Tibial nerve (tissue), 4 donors: ENCODE measurements around the gene TWSG1. TPM values are rescaled to one million over a fixed set of nuclear protein-coding genes. Genes with fewer than 3 reads are reported as not detected.
"Not testable (repeated sequence)": the region's sequence is repeated elsewhere in the genome, so short reads cannot be mapped to it uniquely, and the experiment has no call there.

Source experiments
- DNase-seq, 2 donors: peaks; one replicate each; pipeline ENCODE4 v3.0.0-alpha.2; 2019; ENCODE audit warnings: low spot score in 2 of 2
- H3K27ac ChIP-seq, 4 donors: fragments of 200-600 bp; sonication (generic) in 3 of 4; one replicate each; pipeline ENCODE4 v1.5.1; 2017 to 2019; ENCODE audit warnings: mild to moderate bottlenecking in 1 of 4
- H3K27me3 ChIP-seq, 2 donors: fragments of 200-600 bp; sonication (generic) in 1 of 2; one replicate each; pipeline versions ENCODE4 v1.5.1 to v1.6.0; 2017 to 2019
- H3K36me3 ChIP-seq, 3 donors: fragments of 200-600 bp; sonication (generic); one replicate each; pipeline ENCODE4 v1.5.1; 2018 to 2019
- H3K4me1 ChIP-seq, 4 donors: fragments of 200-600 bp; sonication (generic) in 3 of 4; one replicate each; pipeline ENCODE4 v1.5.1; 2017 to 2019
- H3K4me3 ChIP-seq, 4 donors: fragments of 200-600 bp; sonication (generic) in 3 of 4; one replicate each; pipeline ENCODE4 v1.5.1; 2017 to 2019; ENCODE audit warnings: mild to moderate bottlenecking in 1 of 4, moderate library complexity in 1 of 4
- H3K9me3 ChIP-seq, 4 donors: fragments of 200-600 bp; sonication (generic) in 3 of 4; one replicate each; pipeline ENCODE4 v1.5.1; 2017 to 2019
- CTCF ChIP-seq, 5 experiments: fragments of 200-600 bp in 3 of 5; fragments of 450-650 bp in 2 of 5; sonication (generic) in 3 of 5; IDR thresholded peaks; one replicate each; pipeline ENCODE4 v1.5.1; 2016 to 2019; ENCODE audit warnings: antibody characterized with exemption in 5 of 5, mild to moderate bottlenecking in 3 of 5, moderate library complexity in 2 of 5
- EP300 ChIP-seq, 2 donors: sonication (generic); formaldehyde crosslinking; IDR thresholded peaks; one replicate each; pipeline ENCODE4 v1.6.1; 2017; ENCODE audit warnings: antibody characterized with exemption in 2 of 2, mild to moderate bottlenecking in 1 of 2
- POLR2A ChIP-seq, 2 donors: fragments of 450-650 bp; IDR thresholded peaks; one replicate each; pipeline ENCODE4 v1.6.1; 2017; ENCODE audit warnings: antibody characterized with exemption in 2 of 2, mild to moderate bottlenecking in 2 of 2, moderate library complexity in 2 of 2
- WGBS, 2 donors: methylation state at CpG; one replicate each; pipeline ENCODE4 v1.1.5; 2018; 5-methylcytosine and 5-hydroxymethylcytosine counted together
- total RNA-seq, 4 donors: library from RNA; depleted of rRNA; stranded (reverse); fragments of >200 nt; gene quantifications; one replicate each; pipeline ENCODE4 v1.1.0, GENCODE V29; 2016

TWSG1 gene
- total RNA-seq, 4 donors from 2014 or later = 33.3 to 64.9 (median 56.9) TPM

- Histone ChIP-seq H3K4me1 (peaks cover 0 to 24% (median 10%) of the 10 kb centered on the region in 4 donors), H3K4me3 (no peak overlapping the region), H3K27ac (peak overlapping the region in 2 of 4 donors; percentile 77 to 79), H3K36me3 (no peaks in the 10 kb centered on the region), H3K27me3 (no peaks in the 10 kb centered on the region), H3K9me3 (peaks cover 0 to 10% (median 0%) of the 10 kb centered on the region in 4 donors)
- no peak for DNase-seq
- 79 to 87% methylated on average over 11 of the region's 11 CpGs for WGBS, 2 donors
- TF ChIP-seq POLR2A (IDR thresholded peaks at IDR 0.05) (no peak), CTCF (IDR thresholded peaks at IDR 0.05) (no peak), EP300 (IDR thresholded peaks at IDR 0.05) (no peak)
Measured at GRCh38 chr18:9428301-9428706, 93.7 kb downstream of the TWSG1 start.

- no peak for DNase-seq
- Histone ChIP-seq H3K4me3 (no peak overlapping the region), H3K27me3 (no peaks in the 10 kb centered on the region), H3K9me3 (peaks cover 0 to 5% (median 0%) of the 10 kb centered on the region in 4 donors), H3K4me1 (peaks cover 0 to 32% (median 17%) of the 10 kb centered on the region in 4 donors), H3K27ac (peak overlapping the region in 2 of 4 donors; percentile 77 to 79), H3K36me3 (no peaks in the 10 kb centered on the region)
- WGBS, 2 donors = 72 to 91% methylated on average over 6 of the region's 6 CpGs
- no peak for TF ChIP-seq CTCF (IDR thresholded peaks at IDR 0.05)
- no peak for TF ChIP-seq EP300 (IDR thresholded peaks at IDR 0.05)
- no peak for TF ChIP-seq POLR2A (IDR thresholded peaks at IDR 0.05)
Measured at GRCh38 chr18:9428862-9429661, 94.5 kb downstream of the TWSG1 start.

- H3K4me3 ChIP-seq = no peak overlapping the region
- peaks cover 0 to 37% (median 21%) of the 10 kb centered on the region in 4 donors for H3K4me1 ChIP-seq
- peaks cover 0 to 1% (median 0%) of the 10 kb centered on the region in 4 donors for H3K9me3 ChIP-seq
- no peaks in the 10 kb centered on the region for H3K36me3 ChIP-seq
- WGBS, 2 donors = 25 to 40% methylated on average over 3 of the region's 3 CpGs
- H3K27ac ChIP-seq = peak overlapping the region in 2 of 4 donors; percentile 5 to 77
- no peaks in the 10 kb centered on the region for H3K27me3 ChIP-seq
- TF ChIP-seq CTCF (IDR thresholded peaks at IDR 0.05) (no peak), POLR2A (IDR thresholded peaks at IDR 0.05) (no peak), EP300 (IDR thresholded peaks at IDR 0.05) (no peak)
- DNase-seq = no peak
Measured at GRCh38 chr18:9429662-9429993, 95.1 kb downstream of the TWSG1 start.

- H3K4me1 ChIP-seq = peaks cover 0 to 37% (median 21%) of the 10 kb centered on the region in 4 donors
- not testable (repeated sequence) for DNase-seq, H3K9me3 ChIP-seq, H3K36me3 ChIP-seq, H3K27me3 ChIP-seq, H3K4me3 ChIP-seq, H3K27ac ChIP-seq
- WGBS, 2 donors = 91 to 92% methylated on average over 22 of the region's 22 CpGs
Measured at GRCh38 chr18:9430315-9430714, 95.7 kb downstream of the TWSG1 start.

GRCh38 chr18:9431296-9431695, 96.7 kb downstream of the TWSG1 start:
- WGBS, 2 donors = 88 to 93% methylated on average over 6 of the region's 6 CpGs
- no peak overlapping the region for H3K4me3 ChIP-seq
- DNase-seq = no peak
- no peak overlapping the region for H3K27ac ChIP-seq
- H3K4me1 ChIP-seq = peaks cover 0 to 42% (median 23%) of the 10 kb centered on the region in 4 donors
- TF ChIP-seq EP300 (IDR thresholded peaks at IDR 0.05) (no peak), CTCF (IDR thresholded peaks at IDR 0.05) (no peak)
- no peaks in the 10 kb centered on the region for H3K27me3 ChIP-seq
- H3K36me3 ChIP-seq = no peaks in the 10 kb centered on the region
- no peaks in the 10 kb centered on the region for H3K9me3 ChIP-seq

GRCh38 chr18:9433122-9433521, 98.5 kb downstream of the TWSG1 start:
- not testable (repeated sequence) for H3K36me3 ChIP-seq, H3K4me3 ChIP-seq, H3K27me3 ChIP-seq, DNase-seq, H3K9me3 ChIP-seq
- peak overlapping the region in 2 of 4 donors; percentile 73 to 83 for H3K27ac ChIP-seq
- peaks cover 0 to 50% (median 22%) of the 10 kb centered on the region in 4 donors for H3K4me1 ChIP-seq
- WGBS, 2 donors = 89 to 94% methylated on average over 9 to 10 of the region's 10 CpGs
